NCI-H2227 (cell line): ENCODE results near the gene IVD.

ENCODE experiments used
- DNase-seq: peaks from one replicate; lab custom pipeline; 2025; ENCODE audit not compliant: unreplicated experiment; lab: John Stamatoyannopoulos, UW

IVD gene

DNA sequence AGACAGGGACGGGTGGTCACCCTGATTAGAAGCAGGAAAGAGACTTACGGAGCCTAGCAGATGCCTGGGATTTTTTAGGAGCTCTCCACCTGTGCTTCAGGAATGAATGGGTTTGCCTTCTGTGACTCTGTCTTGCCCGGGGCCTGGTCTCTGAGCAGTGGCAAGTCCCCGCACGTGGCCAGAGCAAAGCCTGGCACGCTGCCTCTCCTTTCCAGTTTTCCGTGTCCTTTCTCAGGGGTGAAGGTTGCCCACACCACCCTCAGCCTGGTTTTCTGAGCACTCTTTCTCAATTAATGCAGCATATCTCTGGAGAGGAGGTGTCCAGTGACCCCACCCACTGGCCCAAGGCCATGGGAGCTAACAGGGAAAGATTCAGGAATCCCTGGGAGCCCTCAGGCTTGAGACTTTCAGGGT lies 50.7 kb downstream of the IVD start:
- DNase-seq, result no peak

DNA sequence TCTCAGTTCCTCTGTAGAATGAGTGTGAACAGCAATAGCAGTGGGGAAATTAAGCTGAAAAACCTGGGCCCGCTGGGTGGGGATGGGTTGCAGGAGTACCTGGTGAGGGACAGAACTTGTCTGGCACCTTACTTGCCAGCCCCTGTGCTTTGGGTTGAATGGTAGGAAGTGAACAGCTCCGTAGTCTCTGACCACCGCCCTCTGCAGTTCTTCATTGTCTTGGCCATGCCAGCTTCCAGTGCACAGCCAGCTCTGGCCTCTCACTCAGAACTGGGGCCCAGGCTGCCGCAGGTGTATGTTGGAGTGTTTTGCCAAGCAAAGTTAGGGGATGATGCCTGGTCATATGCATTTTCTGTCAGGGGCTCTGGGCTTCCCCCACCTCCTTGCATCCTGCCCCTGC lies 51.1 kb downstream of the IVD start:
- DNase-seq, result no peak

DNA sequence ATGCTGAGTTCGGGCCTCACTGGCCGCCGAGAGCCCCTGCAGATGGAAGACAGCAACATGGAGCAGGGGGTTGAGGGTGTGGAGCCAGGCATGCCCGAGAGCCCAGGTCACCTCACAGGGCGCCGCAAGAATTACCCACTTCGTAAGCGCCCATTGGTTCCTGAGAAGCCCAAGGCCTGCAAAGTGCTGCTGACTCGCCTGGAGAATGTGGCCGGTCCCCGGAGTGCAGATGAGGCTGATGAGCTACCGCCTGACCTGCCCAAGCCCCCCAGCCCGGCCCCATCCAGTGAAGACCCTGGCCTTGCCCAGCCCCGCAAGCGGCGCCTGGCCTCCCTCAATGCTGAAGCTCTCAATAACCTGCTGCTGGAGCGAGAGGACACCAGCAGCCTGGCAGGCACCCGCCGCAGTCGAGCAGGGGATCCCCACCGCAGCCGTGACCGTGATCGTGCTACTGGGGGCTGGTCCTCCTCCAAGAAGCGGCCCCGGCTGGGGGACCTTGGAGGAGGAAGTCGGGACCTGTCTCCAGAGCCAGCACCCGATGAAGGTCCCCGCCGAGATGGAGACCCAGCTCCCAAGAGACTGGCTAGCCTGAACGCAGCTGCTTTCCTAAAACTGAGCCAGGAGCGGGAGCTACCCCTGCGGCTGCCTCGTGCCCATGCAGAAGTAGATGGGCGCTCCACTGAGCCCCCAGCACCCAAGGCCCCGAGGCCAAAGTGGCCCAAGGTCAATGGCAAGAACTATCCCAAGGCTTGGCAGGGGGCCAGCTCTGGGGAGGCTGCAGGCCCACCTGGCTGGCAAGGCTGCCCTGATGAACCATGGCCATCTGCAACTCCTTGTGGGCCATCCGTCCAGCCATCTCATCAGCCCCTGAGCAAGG lies 53.1 kb downstream of the IVD start:
- no peak for DNase-seq

DNA sequence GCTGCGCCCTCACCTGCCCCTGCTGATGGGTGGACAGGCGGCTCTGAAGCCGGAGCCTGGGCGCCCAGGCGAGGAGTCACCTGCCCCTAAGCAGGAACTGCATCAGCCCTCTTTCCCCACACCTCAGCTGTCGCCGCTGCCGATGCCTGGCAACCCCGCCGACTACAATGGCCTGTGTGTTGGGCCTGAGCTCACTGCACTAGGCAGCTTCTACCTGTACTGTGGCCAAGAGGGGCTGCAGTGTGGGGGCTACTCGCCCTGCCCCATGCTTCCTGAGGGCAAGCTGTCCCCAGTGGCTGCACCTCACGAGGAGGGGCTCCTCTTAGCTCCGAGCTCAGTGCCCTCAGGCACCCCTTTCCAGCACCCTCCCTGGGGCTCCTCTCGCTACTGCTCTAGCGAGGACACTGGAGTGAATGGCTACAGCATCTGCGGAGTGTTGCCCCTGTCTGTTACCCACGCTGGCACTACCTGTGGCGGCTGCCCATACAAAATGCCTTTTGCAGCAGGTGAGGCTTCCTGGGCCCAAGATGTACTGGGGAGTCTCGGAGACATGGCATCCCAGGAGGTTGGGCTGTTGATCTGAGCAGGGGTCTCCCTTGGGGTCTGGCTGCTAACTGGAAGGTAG lies 53.9 kb downstream of the IVD start:
- DNase-seq, result no peak

DNA sequence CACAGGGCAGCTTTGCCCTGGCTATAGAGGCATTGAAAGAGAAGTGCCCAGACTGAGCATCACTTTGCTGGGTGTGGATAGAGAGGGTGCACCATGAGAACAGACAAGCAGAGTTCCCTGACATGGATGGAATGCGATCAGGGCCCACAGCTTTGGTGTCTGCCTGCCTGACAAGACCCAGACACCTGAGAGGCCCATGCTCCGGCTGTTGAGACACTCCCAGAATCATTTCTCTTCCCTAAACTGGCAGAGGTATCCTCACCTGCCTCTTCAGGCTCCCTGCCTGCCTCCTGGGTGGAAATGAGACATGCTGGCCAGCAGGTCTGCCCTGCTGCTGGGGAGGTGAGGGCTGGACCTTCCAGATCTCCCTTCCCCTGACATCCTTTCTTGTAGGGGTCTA lies 54.8 kb downstream of the IVD start:
- DNase-seq, result no peak

DNA sequence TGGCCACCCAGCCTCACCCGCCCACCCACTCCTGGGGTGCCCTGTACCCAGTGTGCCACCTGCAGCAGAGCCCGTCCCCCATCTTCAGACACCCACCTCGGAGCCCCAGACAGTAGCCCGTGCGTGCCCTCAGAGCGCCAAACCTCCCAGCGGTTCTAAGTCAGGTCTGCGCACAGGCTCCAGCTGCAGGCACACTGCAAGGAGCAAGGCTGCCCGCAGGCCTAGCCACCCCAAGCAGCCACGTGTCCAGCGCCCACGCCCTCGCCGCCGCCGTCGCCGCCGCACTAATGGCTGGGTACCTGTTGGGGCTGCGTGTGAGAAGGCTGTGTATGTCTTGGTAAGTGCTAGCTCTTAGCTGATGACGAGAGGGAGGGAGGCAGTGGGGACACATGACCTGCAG lies 56.4 kb downstream of the IVD start:
- no peak for DNase-seq

DNA sequence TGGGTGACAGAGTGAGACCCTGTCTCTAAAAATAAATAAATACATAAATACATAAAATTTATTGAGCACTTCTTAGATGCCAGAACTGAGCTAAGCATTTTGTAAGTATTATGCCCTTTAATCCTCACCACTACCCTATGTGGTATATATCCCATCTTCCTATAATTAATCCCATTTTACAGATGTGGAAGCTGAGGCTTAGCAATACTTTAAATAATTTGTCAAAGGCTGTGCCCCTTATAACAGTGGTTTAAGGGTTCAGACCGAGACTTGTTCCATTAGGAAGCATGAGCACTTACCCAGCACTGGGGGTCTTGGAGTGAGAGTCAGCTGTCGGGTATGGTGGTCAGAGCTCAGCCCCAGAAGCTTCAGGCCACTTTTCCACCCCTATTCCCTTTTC lies 57.7 kb downstream of the IVD start:
- no peak for DNase-seq

DNA sequence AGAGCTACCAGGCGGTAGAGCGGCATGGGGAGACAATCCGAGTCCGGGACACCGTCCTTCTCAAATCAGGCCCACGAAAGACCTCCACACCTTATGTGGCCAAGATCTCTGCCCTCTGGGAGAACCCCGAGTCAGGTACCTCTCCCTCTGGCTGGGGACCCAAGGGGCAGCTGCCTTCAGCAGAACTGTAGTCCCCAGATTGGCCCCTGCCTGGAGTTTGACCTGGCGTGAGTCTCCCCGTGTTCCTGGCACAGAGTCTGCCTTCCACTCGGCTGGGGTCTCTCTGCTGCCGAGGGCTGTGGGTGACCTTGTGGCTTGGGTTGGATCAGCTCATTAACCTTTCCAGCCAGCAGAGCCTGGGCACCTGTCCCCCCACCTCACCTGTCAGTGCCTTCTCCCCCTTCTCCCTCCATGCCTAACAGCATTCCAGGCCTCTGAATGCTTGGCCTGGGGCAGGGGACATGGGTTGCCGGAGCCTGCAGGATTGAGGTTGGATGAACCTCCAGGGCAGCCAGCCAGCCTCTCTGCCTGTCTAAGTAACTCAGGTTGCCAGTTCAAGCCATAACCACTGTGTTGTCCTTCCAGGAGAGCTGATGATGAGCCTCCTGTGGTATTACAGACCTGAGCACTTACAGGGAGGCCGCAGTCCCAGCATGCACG lies 58.4 kb downstream of the IVD start:
- DNase-seq, result no peak

DNA sequence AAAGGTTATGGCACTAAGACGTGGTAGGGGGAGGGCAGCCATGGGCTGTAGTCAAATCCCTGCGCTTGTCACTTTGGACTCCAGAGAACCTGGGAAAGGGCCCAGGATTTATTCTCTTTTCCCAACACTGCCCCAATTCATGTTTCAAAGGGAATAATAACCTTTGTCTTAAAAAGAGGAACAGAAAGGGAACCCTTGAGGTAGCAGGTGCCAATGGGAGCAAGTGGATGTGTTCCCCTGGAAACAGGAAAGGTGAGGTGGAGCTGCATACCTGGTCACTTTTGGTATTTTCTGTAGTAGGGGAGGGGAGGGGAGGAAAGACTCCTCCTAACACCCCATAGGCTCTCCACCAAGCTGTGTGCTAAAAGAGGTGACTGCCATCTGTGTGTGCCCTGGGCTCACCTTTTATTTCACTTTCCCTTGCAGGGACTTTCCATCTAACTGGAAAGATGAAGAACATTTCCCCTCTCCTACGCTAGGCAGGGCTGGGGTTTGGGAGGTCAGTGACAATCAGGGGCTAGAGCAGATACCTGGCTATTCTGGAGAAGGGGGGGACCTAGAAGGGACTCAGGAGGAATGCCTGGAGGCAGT lies 59.1 kb downstream of the IVD start:
- no peak for DNase-seq

DNA sequence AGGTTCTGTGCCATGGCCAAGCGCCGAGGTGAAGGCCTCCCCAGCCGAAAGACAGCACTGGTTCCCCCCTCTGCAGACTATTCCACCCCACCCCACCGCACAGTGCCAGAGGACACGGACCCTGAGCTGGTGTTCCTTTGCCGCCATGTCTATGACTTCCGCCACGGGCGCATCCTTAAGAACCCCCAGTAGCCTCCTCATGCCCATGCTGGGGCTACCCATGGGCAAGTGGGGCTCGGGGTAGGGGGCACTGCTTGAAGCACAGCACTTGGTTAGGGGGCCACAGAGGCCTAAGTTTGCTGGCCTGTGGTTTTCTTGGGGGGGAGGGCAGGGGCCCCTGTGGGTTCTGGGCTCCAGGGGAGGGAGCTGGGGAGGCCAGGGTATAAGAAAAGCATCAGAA lies 60.3 kb downstream of the IVD start:
- DNase-seq, result no peak

DNA sequence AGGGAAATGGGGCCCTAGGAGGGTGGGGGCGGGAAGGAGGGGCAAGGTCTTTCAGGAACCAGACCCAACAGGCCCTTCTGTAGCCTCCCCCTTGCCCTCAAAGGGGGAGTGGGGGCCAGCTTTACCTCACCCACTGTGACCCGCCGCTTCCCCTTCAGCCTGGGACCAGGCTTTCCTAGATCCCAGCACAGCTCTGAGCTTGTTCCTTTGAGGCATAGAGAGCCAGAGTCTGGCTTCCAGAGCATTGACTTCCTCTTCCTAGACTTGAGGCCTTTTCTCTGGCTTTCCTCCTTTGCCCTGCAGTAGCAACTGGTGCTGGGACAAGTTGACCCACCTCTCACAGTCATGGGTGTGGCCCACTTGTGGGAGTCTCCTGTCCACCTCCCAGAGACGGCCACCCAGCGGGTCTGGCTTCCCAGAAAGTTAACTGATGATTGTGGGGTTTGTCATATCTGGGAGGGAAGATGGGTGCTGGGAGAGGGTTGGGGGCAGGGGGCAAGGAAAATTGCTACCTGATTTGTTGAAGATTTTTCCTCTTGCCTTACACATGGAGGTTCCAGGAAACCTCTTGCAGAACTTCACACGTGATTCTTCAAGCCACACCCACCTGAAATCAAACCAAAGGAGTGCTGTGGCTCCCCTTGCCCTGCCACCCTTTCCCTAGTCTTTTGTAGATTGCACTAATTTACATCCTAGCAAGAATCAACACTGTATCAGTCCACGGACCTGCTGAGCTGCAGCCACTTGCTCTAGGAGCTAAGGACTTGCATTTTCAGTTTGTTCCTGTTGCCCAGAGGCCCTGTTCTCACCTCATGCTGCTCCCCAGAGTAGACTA lies 61.0 kb downstream of the IVD start:
- DNase-seq, result no peak

DNA sequence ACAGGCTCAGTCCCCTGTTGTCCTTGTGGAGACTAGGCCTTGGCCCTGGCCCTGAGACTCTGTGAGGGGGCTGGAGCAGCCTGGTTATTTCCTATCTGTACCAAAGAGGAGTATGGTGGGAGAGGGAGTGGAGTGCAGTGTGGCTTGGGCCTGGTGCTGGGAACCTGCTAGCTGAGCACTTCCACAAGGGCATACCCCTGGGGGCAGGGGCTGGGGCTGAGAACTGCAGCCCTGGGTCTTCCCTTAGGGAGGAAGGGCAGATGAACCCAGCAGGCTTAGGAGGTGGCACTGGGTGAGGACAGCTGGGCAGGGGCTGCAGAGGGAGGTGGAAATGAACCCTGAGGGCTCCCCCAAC lies 61.6 kb downstream of the IVD start:
- no peak for DNase-seq

DNA sequence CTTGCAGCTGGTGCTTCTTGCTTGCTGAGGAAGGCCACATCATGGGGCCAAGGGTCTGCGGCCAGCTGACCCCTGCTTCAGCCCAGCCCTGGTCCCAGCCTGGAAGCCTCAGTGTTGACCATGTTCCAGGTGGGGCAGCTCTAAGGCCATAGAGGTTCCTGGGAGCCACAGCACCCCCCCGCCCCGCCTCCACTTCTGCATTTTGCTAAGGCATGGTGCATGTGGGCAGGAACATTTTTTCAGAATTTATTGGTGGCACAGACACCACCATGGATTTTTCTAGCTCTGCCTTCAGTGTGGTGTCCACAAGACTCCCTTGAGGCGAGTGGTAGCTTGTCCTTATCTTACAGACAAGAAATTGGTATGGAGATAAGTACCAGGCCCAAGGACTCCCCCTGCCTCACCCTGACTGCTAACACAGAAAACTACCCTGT lies 63.3 kb downstream of the IVD start:
- no peak for DNase-seq

DNA sequence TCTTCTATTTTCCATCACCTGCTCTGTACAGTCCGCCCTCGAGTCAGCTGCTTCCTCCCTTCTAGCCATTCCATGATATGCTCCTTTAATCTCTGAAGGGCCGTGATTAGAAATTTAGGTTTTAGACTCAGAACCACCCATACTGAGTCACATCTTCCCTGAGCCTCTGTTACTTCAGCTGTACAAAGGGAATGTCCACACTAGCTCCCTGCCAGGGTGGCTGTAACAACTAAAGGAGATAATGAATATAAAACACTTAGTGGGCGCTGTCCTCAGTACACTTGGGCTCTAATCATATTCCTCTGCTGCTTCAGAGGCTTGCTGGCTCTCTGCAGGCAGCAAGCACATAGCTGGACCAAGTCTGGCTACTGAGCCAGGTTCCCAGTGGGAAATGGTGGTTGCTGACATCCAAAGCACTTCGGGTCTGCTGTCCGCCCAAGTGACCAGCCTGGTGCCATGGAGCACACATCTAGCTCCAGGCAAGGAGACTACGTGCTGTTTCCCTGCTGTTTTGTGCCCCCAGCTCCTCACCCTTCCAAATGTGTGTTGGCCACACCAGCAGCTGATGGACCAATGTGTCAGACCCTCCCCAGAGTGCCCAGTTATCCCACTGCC lies 64.3 kb downstream of the IVD start:
- DNase-seq, result no peak

DNA sequence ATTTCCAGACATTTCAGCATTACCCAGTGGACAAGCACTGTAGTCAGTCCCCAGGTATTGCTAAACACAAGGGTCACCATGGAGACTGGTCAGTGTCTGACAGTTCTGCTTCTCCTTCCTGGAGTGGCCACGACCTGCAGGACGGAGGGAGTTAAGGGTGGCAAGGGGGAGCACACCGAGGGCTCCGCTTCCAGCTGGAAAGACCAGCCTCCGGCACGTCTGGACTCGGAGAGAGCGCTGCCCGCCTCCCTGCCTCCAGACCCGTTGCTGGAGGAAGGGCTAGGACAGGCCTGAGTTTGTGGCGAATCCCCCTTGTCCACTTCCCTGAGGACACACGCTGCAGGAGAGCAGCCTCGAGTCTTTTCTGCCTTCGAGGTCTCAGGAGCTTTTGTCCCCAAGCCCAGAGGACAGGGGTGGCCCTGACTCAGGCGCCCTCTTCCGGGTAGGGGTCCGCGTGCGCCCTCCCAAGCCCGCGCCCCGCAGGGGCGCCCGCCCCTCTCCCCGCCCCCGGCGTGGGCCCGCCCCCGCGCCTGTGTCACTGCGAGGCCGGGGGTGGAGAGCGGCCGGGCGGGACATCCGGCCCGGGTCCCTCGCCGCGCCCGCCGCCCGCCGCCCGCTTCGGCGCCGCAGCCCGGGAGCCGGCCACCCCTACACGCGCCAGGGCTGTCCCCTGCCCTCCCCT lies 65.0 kb downstream of the IVD start, which contains the start of gene CHST14:
CHST14 (plus strand) TSS at position 562 of the 682 bp plus-strand sequence. CDS start 230 bp downstream, outside the sequence.
- peak; percentile 72 for DNase-seq
